GM12878 (cell line): ENCODE data around the gene CD52. TPM values are rescaled to one million over a fixed set of nuclear protein-coding genes. Genes with fewer than 3 reads are reported as not detected.

Experiments
- ASH2L ChIP-seq: fragments of 300-600, 200-600 bp; sonication (generic); IDR thresholded peaks from 2 replicates; pipeline ENCODE4 v1.6.1; 2017; ENCODE audit warnings: low read depth, mild to moderate bottlenecking, borderline replicate concordance
- EP300 ChIP-seq, 2 experiments: fragments of 150-350 bp in 1 of 2; IDR thresholded peaks; 2 replicates each; pipeline ENCODE4 v1.6.1; 2011 to 2012; ENCODE audit warnings: low read depth in 2 of 2, low read length in 2 of 2, borderline replicate concordance in 1 of 2, improper control_type of control experiment in 1 of 2, inconsistent platforms in 1 of 2; ENCODE audit not compliant: control insufficient read depth in 1 of 2
- JUNB ChIP-seq: IDR thresholded peaks from 2 replicates; pipeline ENCODE4 v1.6.1; 2016; ENCODE audit warnings: antibody characterized with exemption, mild to moderate bottlenecking
- MYC ChIP-seq: IDR thresholded peaks from 2 replicates; pipeline ENCODE4 v1.6.1; 2011; ENCODE audit warnings: mild to moderate bottlenecking, low read length, moderate library complexity, inconsistent platforms; ENCODE audit not compliant: insufficient read depth, insufficient replicate concordance, insufficient read length, severe bottlenecking
- SPI1 ChIP-seq: IDR thresholded peaks from 2 replicates; pipeline ENCODE4 v1.6.1; 2011; ENCODE audit warnings: low read depth, mild to moderate bottlenecking, low read length, moderate library complexity, borderline replicate concordance; ENCODE audit not compliant: insufficient read depth
- SREBF2 ChIP-seq: IDR thresholded peaks from 2 replicates; pipeline ENCODE4 v1.6.1; 2012; ENCODE audit warnings: mild to moderate bottlenecking, low read length
- STAT3 ChIP-seq: IDR thresholded peaks from 2 replicates; pipeline ENCODE4 v1.6.1; 2011; ENCODE audit warnings: low read depth, low read length, improper control_type of control experiment
- YY1 ChIP-seq: IDR thresholded peaks from 2 replicates; pipeline ENCODE4 v1.6.1; 2011; ENCODE audit warnings: low read depth, mild to moderate bottlenecking, low read length
- ZNF207 ChIP-seq: fragments of 450-650 bp; IDR thresholded peaks from 2 replicates; pipeline ENCODE4 v1.6.1; 2014; ENCODE audit warnings: antibody characterized with exemption, mild to moderate bottlenecking, borderline replicate concordance
- ZNF622 ChIP-seq: fragments of 450-650 bp; IDR thresholded peaks from 2 replicates; pipeline ENCODE4 v1.6.1; 2017; ENCODE audit warnings: mild to moderate bottlenecking, inconsistent platforms
- polyA plus RNA-seq, 11 experiments: library from polyadenylated mRNA; depleted of rRNA in 4 of 11; unstranded in 6 of 11; stranded (reverse) in 5 of 11; fragments of >200 nt; fragmentation: Nextera tagmentation in 4 of 11; fragmentation: Illumina TruSeq in 1 of 11; extraction: Ambion mirVana in 4 of 11; extraction: Trizol in 1 of 11; gene quantifications; 1 replicate in 1 of 11; 2 replicates in 10 of 11; pipeline versions ENCODE4 v1.2.1 to v1.2.3, GENCODE V29; 2011 to 2016; ENCODE audit warnings: inconsistent platforms in 2 of 11, missing spikeins in 2 of 11, low read depth in 1 of 11
- total RNA-seq, 4 experiments: library from RNA; depleted of rRNA in 3 of 4; stranded (reverse); fragments of >200 nt in 3 of 4; fragmentation: Illumina TruSeq in 1 of 4; extraction: Trizol in 1 of 4; gene quantifications; 2 replicates each; pipeline versions ENCODE4 v1.2.1 to v1.2.3, GENCODE V29; 2013 to 2021
- TF ChIP-seq, protein P1 (sequence below): fragments of 450-650 bp; IDR thresholded peaks from 2 replicates; pipeline ENCODE4 v1.6.1; 2017; ENCODE audit warnings: borderline replicate concordance
- TF ChIP-seq, protein P2 (sequence below): IDR thresholded peaks from 2 replicates; pipeline ENCODE4 v1.6.1; 2012; ENCODE audit warnings: mild to moderate bottlenecking, low read depth, low read length
- TF ChIP-seq, protein P3 (sequence below): fragments of 450-650 bp; IDR thresholded peaks from 2 replicates; pipeline ENCODE4 v1.6.1; 2016; ENCODE audit warnings: mild to moderate bottlenecking
- TF ChIP-seq, protein P4 (sequence below): IDR thresholded peaks from 2 replicates; pipeline ENCODE4 v1.6.1; 2011; ENCODE audit warnings: mild to moderate bottlenecking, low read depth, low read length, moderate library complexity; ENCODE audit not compliant: insufficient replicate concordance

The CD52 gene
- total and polyA plus RNA-seq, 10 of the 15 experiments (the other 5 are each of a cell fraction or from before 2014, with no cell fraction given): 237 to 2,736 (median 532) TPM

DNA sequence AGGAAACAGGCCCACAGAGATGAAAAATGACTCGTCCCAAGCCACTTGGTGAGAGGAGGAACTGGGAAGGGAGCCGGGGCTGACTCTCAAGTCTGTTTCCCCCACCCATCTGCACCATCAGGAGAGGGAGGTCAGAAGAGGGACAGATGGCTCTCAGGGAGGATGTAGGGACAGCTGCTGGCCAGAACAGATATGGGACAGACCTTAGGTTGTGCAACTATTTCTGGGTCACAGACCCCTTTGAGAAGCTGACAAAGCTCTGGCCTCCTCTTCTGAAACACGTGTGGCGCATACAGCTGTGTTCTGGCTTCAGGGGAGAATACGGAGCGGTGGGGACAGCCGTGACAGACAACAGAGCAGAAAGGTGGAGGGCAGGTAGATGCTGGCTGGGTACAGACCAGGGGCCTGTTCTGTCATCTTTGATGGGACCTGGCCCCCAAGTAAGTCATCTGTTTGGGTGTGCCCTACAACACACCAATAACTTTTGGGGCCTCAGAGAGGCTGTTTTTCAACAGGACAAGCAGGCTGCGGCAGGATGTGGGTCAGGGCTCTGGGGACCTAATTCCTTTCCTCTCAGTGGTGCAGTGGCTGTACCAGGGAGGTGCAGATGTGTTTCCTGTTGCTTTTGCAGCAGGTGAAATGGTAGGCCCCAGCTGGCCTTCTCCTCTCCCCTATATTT is 30.6 kb upstream of the CD52 start (continued):
- TF ChIP-seq, protein P1, sequence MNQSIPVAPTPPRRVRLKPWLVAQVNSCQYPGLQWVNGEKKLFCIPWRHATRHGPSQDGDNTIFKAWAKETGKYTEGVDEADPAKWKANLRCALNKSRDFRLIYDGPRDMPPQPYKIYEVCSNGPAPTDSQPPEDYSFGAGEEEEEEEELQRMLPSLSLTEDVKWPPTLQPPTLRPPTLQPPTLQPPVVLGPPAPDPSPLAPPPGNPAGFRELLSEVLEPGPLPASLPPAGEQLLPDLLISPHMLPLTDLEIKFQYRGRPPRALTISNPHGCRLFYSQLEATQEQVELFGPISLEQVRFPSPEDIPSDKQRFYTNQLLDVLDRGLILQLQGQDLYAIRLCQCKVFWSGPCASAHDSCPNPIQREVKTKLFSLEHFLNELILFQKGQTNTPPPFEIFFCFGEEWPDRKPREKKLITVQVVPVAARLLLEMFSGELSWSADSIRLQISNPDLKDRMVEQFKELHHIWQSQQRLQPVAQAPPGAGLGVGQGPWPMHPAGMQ: no peak
- TF ChIP-seq STAT3 (no peak), ZNF207 (no peak), ASH2L (no peak), YY1 (no peak), SREBF2 (no peak), ZNF622 (no peak), JUNB (no peak), EP300 (IDR thresholded peaks at IDR 0.05; ENCODE audit: borderline replicate concordance in 1 of 2, control insufficient read depth in 1 of 2, low read depth in 2 of 2, low read length in 2 of 2) (peak in 1 of 2 experiments; percentile 50; a peak in 1 of 4 replicates), SPI1 (peak; percentile 33; the same call in 1 of the 2 replicates), MYC (no peak)
- TF ChIP-seq, protein P2, sequence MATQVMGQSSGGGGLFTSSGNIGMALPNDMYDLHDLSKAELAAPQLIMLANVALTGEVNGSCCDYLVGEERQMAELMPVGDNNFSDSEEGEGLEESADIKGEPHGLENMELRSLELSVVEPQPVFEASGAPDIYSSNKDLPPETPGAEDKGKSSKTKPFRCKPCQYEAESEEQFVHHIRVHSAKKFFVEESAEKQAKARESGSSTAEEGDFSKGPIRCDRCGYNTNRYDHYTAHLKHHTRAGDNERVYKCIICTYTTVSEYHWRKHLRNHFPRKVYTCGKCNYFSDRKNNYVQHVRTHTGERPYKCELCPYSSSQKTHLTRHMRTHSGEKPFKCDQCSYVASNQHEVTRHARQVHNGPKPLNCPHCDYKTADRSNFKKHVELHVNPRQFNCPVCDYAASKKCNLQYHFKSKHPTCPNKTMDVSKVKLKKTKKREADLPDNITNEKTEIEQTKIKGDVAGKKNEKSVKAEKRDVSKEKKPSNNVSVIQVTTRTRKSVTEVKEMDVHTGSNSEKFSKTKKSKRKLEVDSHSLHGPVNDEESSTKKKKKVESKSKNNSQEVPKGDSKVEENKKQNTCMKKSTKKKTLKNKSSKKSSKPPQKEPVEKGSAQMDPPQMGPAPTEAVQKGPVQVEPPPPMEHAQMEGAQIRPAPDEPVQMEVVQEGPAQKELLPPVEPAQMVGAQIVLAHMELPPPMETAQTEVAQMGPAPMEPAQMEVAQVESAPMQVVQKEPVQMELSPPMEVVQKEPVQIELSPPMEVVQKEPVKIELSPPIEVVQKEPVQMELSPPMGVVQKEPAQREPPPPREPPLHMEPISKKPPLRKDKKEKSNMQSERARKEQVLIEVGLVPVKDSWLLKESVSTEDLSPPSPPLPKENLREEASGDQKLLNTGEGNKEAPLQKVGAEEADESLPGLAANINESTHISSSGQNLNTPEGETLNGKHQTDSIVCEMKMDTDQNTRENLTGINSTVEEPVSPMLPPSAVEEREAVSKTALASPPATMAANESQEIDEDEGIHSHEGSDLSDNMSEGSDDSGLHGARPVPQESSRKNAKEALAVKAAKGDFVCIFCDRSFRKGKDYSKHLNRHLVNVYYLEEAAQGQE: no peak
- TF ChIP-seq, protein P3, sequence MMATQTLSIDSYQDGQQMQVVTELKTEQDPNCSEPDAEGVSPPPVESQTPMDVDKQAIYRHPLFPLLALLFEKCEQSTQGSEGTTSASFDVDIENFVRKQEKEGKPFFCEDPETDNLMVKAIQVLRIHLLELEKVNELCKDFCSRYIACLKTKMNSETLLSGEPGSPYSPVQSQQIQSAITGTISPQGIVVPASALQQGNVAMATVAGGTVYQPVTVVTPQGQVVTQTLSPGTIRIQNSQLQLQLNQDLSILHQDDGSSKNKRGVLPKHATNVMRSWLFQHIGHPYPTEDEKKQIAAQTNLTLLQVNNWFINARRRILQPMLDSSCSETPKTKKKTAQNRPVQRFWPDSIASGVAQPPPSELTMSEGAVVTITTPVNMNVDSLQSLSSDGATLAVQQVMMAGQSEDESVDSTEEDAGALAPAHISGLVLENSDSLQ: no peak
- TF ChIP-seq, protein P4, sequence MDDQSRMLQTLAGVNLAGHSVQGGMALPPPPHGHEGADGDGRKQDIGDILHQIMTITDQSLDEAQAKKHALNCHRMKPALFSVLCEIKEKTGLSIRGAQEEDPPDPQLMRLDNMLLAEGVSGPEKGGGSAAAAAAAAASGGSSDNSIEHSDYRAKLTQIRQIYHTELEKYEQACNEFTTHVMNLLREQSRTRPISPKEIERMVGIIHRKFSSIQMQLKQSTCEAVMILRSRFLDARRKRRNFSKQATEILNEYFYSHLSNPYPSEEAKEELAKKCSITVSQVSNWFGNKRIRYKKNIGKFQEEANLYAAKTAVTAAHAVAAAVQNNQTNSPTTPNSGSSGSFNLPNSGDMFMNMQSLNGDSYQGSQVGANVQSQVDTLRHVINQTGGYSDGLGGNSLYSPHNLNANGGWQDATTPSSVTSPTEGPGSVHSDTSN: no peak
- TF ChIP-seq, all 136 proteins: peak for 18
